AG09309 (cell line): ENCODE data around the gene CSNK1G2.
A peak's percentile ranks its signal among the peaks of the same experiment; 100 is the strongest.

Experiments
- DNase-seq: peaks from one replicate; pipeline ENCODE4 v3.0.0-alpha.2; 2010; ENCODE audit warnings: low read depth
- H3K4me3 ChIP-seq: 2 replicates; pipeline ENCODE4 v1.5.1; 2011; ENCODE audit warnings: mild to moderate bottlenecking, low read depth, low read length, moderate library complexity; ENCODE audit not compliant: control insufficient read depth
- CTCF ChIP-seq: IDR thresholded peaks from 2 replicates; pipeline ENCODE4 v1.5.1; 2011; ENCODE audit warnings: mild to moderate bottlenecking, low read depth, low read length, inconsistent platforms; ENCODE audit not compliant: insufficient read depth, control insufficient read depth; ENCODE audit errors: missing control alignments

Gene CSNK1G2

GRCh38 chr19:1970003-1970805 is 29.2 kb downstream of the CSNK1G2 start:
- peak; percentile 2 for DNase-seq
- H3K4me3 ChIP-seq, result no peak overlapping the region
- TF ChIP-seq CTCF, result no peak

- no peak for DNase-seq
- TF ChIP-seq CTCF, result no peak
- no peak overlapping the region for H3K4me3 ChIP-seq
These were observed 30.0 kb downstream of the CSNK1G2 start for GRCh38 chr19:1970806-1971502.

DNA sequence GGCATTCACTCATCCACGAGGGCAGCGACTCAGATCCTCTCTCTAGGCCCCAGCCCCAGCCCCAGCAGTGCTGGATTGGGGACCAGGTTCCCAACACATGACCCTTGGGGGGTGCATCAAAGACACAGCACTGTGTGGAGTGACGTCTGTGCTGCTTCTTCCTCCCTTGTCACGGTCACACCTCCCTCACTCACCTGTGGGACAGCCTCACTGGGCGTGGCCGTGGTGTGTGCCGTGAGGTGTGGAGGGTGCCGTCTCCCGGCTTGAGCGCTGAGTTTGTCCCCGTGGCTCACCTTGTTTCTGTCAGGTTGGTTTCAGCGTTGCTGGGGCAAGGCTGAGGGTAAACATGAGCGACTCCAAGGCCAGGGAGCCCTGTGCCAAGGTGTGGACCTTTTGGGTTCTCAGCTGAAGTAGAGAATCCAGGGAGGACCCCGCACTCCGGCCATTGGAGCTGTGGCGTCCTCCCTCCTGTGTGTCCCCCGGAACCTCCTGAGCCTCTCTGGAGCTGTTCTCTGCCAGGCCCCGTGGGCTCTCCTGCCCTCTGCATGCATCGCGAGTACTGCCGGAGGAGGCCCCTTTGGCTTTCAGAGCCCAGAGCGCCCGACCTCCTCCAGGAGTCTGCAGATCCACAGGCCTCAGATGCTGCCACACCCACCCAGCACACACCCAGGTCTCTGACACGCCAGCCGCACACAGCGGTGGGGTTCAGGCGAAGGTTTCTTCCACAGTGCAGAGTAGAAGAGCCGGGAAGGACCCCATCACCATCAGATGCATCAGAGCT is 33.6 kb downstream of the CSNK1G2 start:
- DNase-seq, result no peak
- TF ChIP-seq CTCF, result no peak
- no peak overlapping the region for H3K4me3 ChIP-seq

- no peak for DNase-seq
- no peak overlapping the region for H3K4me3 ChIP-seq
These were observed 34.1 kb downstream of the CSNK1G2 start for GRCh38 chr19:1975162-1975480.

GRCh38 chr19:1977120-1977519 is 36.1 kb downstream of the CSNK1G2 start:
- no peak for DNase-seq
- TF ChIP-seq CTCF, result no peak
- H3K4me3 ChIP-seq, result no peak overlapping the region

More at GRCh38 chr19:1975162-1975480, 34.1 kb downstream of the CSNK1G2 start:
- TF ChIP-seq CTCF, result no peak

GRCh38 chr19:1978346-1978894 is 37.4 kb downstream of the CSNK1G2 start:
- DNase-seq, result no peak
- no peak for TF ChIP-seq CTCF
- no peak overlapping the region for H3K4me3 ChIP-seq
